Central memory CD8-positive, alpha-beta T cell (primary cell): ENCODE measurements around the gene OR10C1.
"Not testable (repeated sequence)": the region's sequence is repeated elsewhere in the genome, so short reads cannot be mapped to it uniquely, and the experiment has no call there.

Experiments
- ATAC-seq: fragments of 150-1000 bp; cut with Tn5 transposase; replicated peaks from 2 replicates; pipeline ENCODE4 v1.10.0; 2022; ENCODE audit warnings: mild to moderate bottlenecking, moderate FRiP score, moderate number of reproducible peaks; ENCODE audit not compliant: poor library complexity, severe bottlenecking; ENCODE audit errors: extremely low read depth
- DNase-seq, 2 donors: peaks; one replicate each; pipeline ENCODE4 v3.0.0; 2021; ENCODE audit warnings: low spot score in 2 of 2
- H3K27ac Mint-ChIP-seq: one replicate; pipeline ENCODE4 v1.8.0; 2022; ENCODE audit warnings: low read depth, mild to moderate bottlenecking, moderate library complexity, mixed read lengths
- H3K27me3 Mint-ChIP-seq: one replicate; pipeline ENCODE4 v1.8.0; 2022; ENCODE audit warnings: mixed read lengths
- H3K36me3 Mint-ChIP-seq: one replicate; pipeline ENCODE4 v1.8.0; 2022; ENCODE audit warnings: mild to moderate bottlenecking, moderate library complexity, mixed read lengths; ENCODE audit not compliant: insufficient read depth
- H3K4me1 Mint-ChIP-seq: one replicate; pipeline ENCODE4 v1.8.0; 2022; ENCODE audit warnings: mixed read lengths
- H3K4me3 Mint-ChIP-seq: one replicate; pipeline ENCODE4 v1.8.0; 2022; ENCODE audit warnings: mild to moderate bottlenecking, moderate library complexity, mixed read lengths
- H3K9me3 Mint-ChIP-seq: one replicate; pipeline ENCODE4 v1.8.0; 2022; ENCODE audit warnings: mixed read lengths

Gene OR10C1

GRCh38 chr6:29439006-29439405, at the start of gene OR10C1:
Gene OR10C1, plus strand, starts transcription at chr6:29439306. Its CDS starts 710 bp downstream, at chr6:29440016.
- Mint-ChIP-seq H3K27ac (no peak within 1 kb of the TSS), H3K4me3 (no peak within 1 kb of the TSS), H3K9me3 (peaks cover 6% of the 10 kb centered on the region), H3K36me3 (no peaks in the 10 kb centered on the region), H3K4me1 (no peaks in the 10 kb centered on the region), H3K27me3 (peaks cover 81% of the 10 kb centered on the region)
- DNase-seq = no peak
- ATAC-seq = no peak

- no peaks in the 10 kb centered on the region for H3K4me1 Mint-ChIP-seq
- peaks cover 70% of the 10 kb centered on the region for H3K27me3 Mint-ChIP-seq
- H3K4me3 Mint-ChIP-seq = no peak within 1 kb of the TSS
- DNase-seq = no peak
- no peak within 1 kb of the TSS for H3K27ac Mint-ChIP-seq
- ATAC-seq = no peak
- H3K9me3 Mint-ChIP-seq = no peaks in the 10 kb centered on the region
- no peaks in the 10 kb centered on the region for H3K36me3 Mint-ChIP-seq
Measured at GRCh38 chr6:29395331-29395730, 43.8 kb upstream of the OR10C1 start, which contains the start of gene OR12D2. Gene OR12D2, plus strand, starts transcription at chr6:29395631. Its CDS starts 1,069 bp downstream, at chr6:29396700.

- ATAC-seq = no peak
- Mint-ChIP-seq H3K36me3 (no peaks in the 10 kb centered on the region), H3K9me3 (no peaks in the 10 kb centered on the region)
Measured at GRCh38 chr6:29399525-29399924, 39.6 kb upstream of the OR10C1 start.

GRCh38 chr6:29403801-29404200, 35.3 kb upstream of the OR10C1 start:
- Mint-ChIP-seq H3K9me3 (peaks cover 13% of the 10 kb centered on the region), H3K27ac (no peak overlapping the region), H3K36me3 (no peaks in the 10 kb centered on the region), H3K27me3 (peaks cover 78% of the 10 kb centered on the region), H3K4me1 (no peaks in the 10 kb centered on the region), H3K4me3 (no peak overlapping the region)
- DNase-seq (no peak), ATAC-seq (no peak)

More at GRCh38 chr6:29399525-29399924, 39.6 kb upstream of the OR10C1 start:
- no peak overlapping the region for H3K27ac Mint-ChIP-seq
- no peaks in the 10 kb centered on the region for H3K4me1 Mint-ChIP-seq
- peaks cover 78% of the 10 kb centered on the region for H3K27me3 Mint-ChIP-seq
- no peak overlapping the region for H3K4me3 Mint-ChIP-seq
- no peak for DNase-seq

- ATAC-seq (no peak), DNase-seq (no peak)
- H3K4me1 Mint-ChIP-seq = no peaks in the 10 kb centered on the region
- H3K27ac Mint-ChIP-seq = no peak within 1 kb of the TSS
- peaks cover 11% of the 10 kb centered on the region for H3K9me3 Mint-ChIP-seq
- H3K27me3 Mint-ChIP-seq = peaks cover 71% of the 10 kb centered on the region
- H3K4me3 Mint-ChIP-seq = no peak within 1 kb of the TSS
- no peaks in the 10 kb centered on the region for H3K36me3 Mint-ChIP-seq
Measured at GRCh38 chr6:29414588-29414987, 24.5 kb upstream of the OR10C1 start, which contains the start of gene OR12D1. Gene OR12D1, plus strand, starts transcription at chr6:29414928.

GRCh38 chr6:29419516-29419915, 19.6 kb upstream of the OR10C1 start:
- Mint-ChIP-seq H3K27me3 (peaks cover 73% of the 10 kb centered on the region), H3K27ac (no peak overlapping the region), H3K36me3 (peaks cover 1% of the 10 kb centered on the region), H3K4me1 (no peaks in the 10 kb centered on the region), H3K4me3 (no peak overlapping the region), H3K9me3 (no peaks in the 10 kb centered on the region)
- no peak for DNase-seq
- no peak for ATAC-seq

- peaks cover 78% of the 10 kb centered on the region for H3K27me3 Mint-ChIP-seq
Measured at GRCh38 chr6:29424168-29424567, 14.9 kb upstream of the OR10C1 start.

GRCh38 chr6:29424575-29424974, 14.5 kb upstream of the OR10C1 start:
- Mint-ChIP-seq H3K9me3 (no peaks in the 10 kb centered on the region), H3K4me1 (no peaks in the 10 kb centered on the region), H3K36me3 (peaks cover 1% of the 10 kb centered on the region), H3K4me3 (no peak overlapping the region), H3K27me3 (peaks cover 76% of the 10 kb centered on the region), H3K27ac (no peak overlapping the region)
- ATAC-seq (no peak), DNase-seq (no peak)

More at GRCh38 chr6:29424168-29424567, 14.9 kb upstream of the OR10C1 start:
- Mint-ChIP-seq H3K4me1 (no peaks in the 10 kb centered on the region), H3K36me3 (peaks cover 1% of the 10 kb centered on the region), H3K27ac (no peak overlapping the region), H3K4me3 (no peak overlapping the region), H3K9me3 (no peaks in the 10 kb centered on the region)
- no peak for ATAC-seq
- DNase-seq = no peak

- H3K27me3 Mint-ChIP-seq = peaks cover 71% of the 10 kb centered on the region
- DNase-seq (no peak), ATAC-seq (no peak)
- no peaks in the 10 kb centered on the region for H3K9me3 Mint-ChIP-seq
- H3K4me3 Mint-ChIP-seq = no peak overlapping the region
- H3K36me3 Mint-ChIP-seq = peaks cover 1% of the 10 kb centered on the region
- no peaks in the 10 kb centered on the region for H3K4me1 Mint-ChIP-seq
- no peak overlapping the region for H3K27ac Mint-ChIP-seq
Measured at GRCh38 chr6:29425075-29425474, 14.0 kb upstream of the OR10C1 start.

- ATAC-seq = no peak
Measured at GRCh38 chr6:29426654-29427053, 12.5 kb upstream of the OR10C1 start.

GRCh38 chr6:29436730-29437129, 2.4 kb upstream of the OR10C1 start:
- H3K4me3 Mint-ChIP-seq, H3K36me3 Mint-ChIP-seq, ATAC-seq, DNase-seq, H3K27ac Mint-ChIP-seq, H3K4me1 Mint-ChIP-seq: not testable (repeated sequence)
- peaks cover 10% of the 10 kb centered on the region for H3K9me3 Mint-ChIP-seq
- peaks cover 83% of the 10 kb centered on the region for H3K27me3 Mint-ChIP-seq

More at GRCh38 chr6:29426654-29427053, 12.5 kb upstream of the OR10C1 start:
- Mint-ChIP-seq H3K9me3 (no peaks in the 10 kb centered on the region), H3K27ac (no peak overlapping the region), H3K27me3 (peaks cover 61% of the 10 kb centered on the region), H3K4me3 (no peak overlapping the region), H3K36me3 (peaks cover 1% of the 10 kb centered on the region), H3K4me1 (no peaks in the 10 kb centered on the region)
- no peak for DNase-seq

- ATAC-seq (no peak), DNase-seq (no peak)
- H3K9me3 Mint-ChIP-seq = no peaks in the 10 kb centered on the region
- H3K36me3 Mint-ChIP-seq = no peaks in the 10 kb centered on the region
- H3K27me3 Mint-ChIP-seq = peaks cover 93% of the 10 kb centered on the region
- H3K27ac Mint-ChIP-seq = no peak overlapping the region
- no peaks in the 10 kb centered on the region for H3K4me1 Mint-ChIP-seq
- no peak overlapping the region for H3K4me3 Mint-ChIP-seq
Measured at GRCh38 chr6:29442719-29443118, 3.6 kb downstream of the OR10C1 start.

GRCh38 chr6:29444031-29444430, 4.9 kb downstream of the OR10C1 start:
- not testable (repeated sequence) for DNase-seq, H3K9me3 Mint-ChIP-seq, H3K4me1 Mint-ChIP-seq, H3K36me3 Mint-ChIP-seq, H3K4me3 Mint-ChIP-seq, H3K27ac Mint-ChIP-seq, ATAC-seq
- H3K27me3 Mint-ChIP-seq = peaks cover 97% of the 10 kb centered on the region
